Stimulated activated CD8-positive, alpha-beta memory T cell treated with anti-CD3 and anti-CD28 coated beads, Interleukin-7, amount 100 ng/mL, for 4 hours (primary cell): ENCODE measurements around the gene TSPAN9.

Experiments used
- DNase-seq, 2 donors: peaks; one replicate each; pipeline ENCODE4 v3.0.0-alpha.2; 2020; ENCODE audit warnings: low read depth in 2 of 2

Gene TSPAN9

GRCh38 chr12:3250576-3250975 lies 173.4 kb downstream of the TSPAN9 start:
- DNase-seq, result no peak

GRCh38 chr12:3251067-3251466 lies 173.9 kb downstream of the TSPAN9 start:
- DNase-seq, result no peak

GRCh38 chr12:3251691-3252090 lies 174.5 kb downstream of the TSPAN9 start:
- no peak for DNase-seq

DNA sequence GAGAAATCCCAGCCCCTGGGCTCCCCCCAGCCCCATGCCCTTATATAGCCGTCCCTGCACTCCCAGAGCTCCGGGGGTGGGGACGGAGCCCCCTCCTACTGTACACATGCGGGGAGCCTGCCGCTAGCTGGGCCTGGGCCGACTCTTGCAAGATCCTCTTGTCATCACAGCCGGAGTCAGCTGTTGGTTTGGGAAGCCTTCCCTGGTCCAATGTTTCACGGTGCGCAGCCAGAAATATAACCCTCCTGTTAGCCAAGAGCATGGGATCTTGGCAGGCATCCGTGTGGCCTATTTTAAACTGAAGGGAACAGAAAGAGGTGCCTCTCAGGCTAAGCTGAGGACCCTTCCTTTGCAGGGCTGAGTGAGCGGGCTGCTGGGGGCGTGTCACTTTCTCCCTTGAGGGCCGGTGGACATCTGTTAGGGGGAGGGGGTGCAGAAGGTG lies 175.3 kb downstream of the TSPAN9 start:
- no peak for DNase-seq

- no peak for DNase-seq
Measured at GRCh38 chr12:3253682-3254275, 176.6 kb downstream of the TSPAN9 start.

- no peak for DNase-seq
Measured at GRCh38 chr12:3255057-3255456, 177.9 kb downstream of the TSPAN9 start.

- no peak for DNase-seq
Measured at GRCh38 chr12:3256103-3256631, 179.0 kb downstream of the TSPAN9 start.

DNA sequence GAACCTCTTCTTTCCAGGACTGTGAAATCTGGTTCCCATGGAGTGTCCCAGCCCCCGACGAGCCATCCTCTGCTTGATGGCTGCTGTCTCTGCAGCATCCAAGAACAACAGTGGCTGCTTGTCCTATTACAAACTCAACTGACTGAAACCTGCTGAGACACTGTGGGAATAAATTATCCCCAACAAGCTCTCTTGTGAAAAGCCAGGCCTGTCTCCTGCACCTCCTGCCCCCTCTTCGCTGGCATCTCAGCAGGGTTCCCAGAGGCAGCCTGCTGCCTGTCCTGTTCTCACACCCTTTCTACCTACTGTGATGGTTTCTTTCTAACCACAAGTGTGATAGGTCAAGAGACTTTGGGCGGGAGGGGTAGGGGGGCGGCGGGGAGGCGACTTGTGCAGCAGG lies 180.2 kb downstream of the TSPAN9 start:
- DNase-seq, result no peak

DNA sequence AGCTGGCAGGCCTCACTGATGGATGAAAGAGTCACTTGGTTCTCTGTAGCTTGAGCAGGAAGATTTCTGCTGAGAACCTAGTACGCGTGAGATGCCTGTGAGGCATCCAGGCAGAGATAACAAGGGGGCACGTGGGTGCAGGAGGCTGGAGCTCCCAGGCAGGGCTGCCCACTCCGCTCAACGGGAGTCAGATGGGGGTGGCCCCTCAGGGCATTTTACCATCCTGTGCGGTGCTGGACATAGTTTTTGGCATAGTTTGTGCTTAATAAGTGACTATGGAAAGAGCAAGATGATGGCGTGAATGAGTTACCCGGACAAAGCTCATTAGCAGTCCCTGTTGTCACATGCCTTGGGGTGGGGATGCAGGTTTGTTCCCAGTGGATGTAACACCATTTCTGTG lies 182.8 kb downstream of the TSPAN9 start:
- no peak for DNase-seq

DNA sequence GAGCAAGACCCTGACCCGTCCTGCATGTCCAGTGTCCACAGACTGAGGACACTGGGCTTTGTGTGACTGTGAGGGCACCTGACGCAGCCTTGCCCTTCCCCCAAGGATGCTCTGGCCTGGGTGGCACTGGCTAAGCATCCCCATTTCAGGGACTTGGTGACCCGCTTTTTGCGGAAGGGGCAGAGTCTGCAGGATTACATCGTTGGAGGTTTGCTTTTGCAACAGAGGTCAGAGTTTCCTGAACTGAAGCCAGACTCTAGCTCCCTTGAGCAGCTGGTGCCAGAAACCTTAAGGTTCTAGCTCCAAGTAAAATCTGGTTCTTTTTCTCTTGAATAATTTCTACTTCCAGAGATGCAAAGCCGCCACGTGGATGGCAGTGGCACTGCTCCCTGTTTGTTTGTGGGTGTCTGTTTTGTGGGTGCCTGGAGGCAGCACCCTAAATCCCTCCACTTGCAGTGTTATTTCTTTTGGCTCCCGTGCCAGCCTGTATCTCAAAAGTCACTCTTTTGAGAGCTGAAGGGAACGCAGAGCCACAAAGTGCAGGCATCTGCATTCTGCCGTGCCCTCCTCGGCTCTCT lies 184.7 kb downstream of the TSPAN9 start:
- no peak for DNase-seq

GRCh38 chr12:3262470-3262869 lies 185.3 kb downstream of the TSPAN9 start:
- no peak for DNase-seq

DNA sequence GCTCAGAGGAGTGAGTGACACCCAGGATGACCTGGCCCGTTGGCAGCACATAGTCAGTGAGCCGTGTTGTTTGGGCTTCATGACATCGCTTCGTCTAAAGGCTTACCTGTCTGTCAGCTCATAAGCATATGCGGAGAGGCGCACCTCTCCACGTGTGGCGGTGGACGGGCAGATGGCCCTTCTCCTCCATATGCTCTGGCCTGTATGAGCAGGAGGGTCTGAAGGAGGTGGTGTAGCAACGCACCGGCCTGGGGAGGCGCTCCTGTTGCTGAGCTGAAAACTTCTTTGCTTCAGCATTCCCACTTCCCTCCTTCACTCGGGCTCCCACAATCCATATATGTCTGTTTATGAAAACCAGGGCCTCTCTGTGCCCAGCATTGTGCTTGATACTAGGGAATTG lies 186.1 kb downstream of the TSPAN9 start:
- no peak for DNase-seq

GRCh38 chr12:3263939-3264922 lies 187.1 kb downstream of the TSPAN9 start:
- DNase-seq, result no peak

- DNase-seq, result no peak
Measured at GRCh38 chr12:3265406-3265805, 188.2 kb downstream of the TSPAN9 start.

- DNase-seq, result no peak
Measured at GRCh38 chr12:3266638-3267037, 189.5 kb downstream of the TSPAN9 start.

DNA sequence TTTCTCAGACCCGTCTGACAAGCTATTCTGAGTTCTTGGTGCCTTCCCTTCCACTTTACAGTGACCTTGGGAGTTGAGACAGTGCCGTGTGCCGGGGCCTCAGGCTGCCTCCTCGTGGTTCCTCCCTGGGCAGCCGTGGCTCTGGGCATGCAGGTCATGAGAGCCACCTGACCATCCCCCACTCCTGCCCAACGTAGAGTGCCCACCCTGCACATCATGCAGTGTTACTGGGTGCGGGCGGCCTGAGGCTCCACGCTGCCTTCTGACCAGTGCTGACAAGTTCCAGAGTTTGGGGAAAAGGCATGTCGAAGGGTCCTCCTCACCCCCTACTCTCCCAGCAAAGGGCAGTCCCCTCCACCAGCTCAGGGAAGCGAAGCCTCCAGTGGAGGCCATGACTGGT lies 190.5 kb downstream of the TSPAN9 start:
- DNase-seq, result no peak

- no peak for DNase-seq
Measured at GRCh38 chr12:3269594-3269993, 192.4 kb downstream of the TSPAN9 start.

GRCh38 chr12:3271146-3271545 lies 194.0 kb downstream of the TSPAN9 start:
- no peak for DNase-seq

GRCh38 chr12:3271639-3272038 lies 194.5 kb downstream of the TSPAN9 start:
- no peak for DNase-seq

DNA sequence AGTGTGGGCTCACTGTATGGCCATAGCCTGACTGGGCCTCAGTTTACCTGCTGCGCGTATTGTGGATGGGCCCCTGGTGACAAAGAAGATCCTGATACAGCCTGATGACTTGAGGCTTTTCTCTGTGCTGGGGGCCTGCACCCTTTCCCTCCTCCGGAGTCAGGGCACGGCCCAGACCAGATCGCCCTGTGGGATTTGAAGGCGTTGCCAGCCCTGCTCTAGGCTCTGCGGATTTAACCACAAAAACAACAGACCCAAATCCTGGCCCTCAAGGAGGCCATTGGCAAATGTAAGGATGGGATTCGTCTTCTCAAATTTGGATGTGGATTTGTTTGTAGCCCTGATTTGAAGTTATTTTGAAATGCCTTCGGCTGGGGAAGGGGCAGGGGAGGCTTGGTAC lies 195.8 kb downstream of the TSPAN9 start:
- no peak for DNase-seq

- no peak for DNase-seq
Measured at GRCh38 chr12:3273409-3273853, 196.3 kb downstream of the TSPAN9 start.

DNA sequence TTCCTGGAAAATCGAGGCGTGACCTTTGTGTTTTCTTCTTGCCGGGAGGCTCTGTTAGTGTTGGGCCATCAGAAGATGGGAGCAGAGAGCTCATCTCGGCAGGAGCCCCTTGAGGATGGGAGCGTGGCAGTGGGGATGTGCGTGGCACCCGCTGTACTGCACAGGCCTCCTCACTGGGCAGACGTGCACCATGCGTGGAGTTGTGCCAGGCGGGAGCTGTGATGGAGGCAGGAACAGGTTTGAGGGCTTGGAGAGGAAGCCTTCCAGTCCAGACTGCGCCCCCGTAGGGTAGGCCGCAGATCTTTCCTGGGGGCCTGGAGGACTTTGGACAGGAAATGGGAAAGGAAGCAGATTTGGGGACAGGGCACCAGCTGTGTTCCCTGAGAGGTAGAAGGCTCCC lies 197.5 kb downstream of the TSPAN9 start:
- DNase-seq, result no peak
